Measurements from ENCODE around the gene RYR1.

The RYR1 gene

DNA sequence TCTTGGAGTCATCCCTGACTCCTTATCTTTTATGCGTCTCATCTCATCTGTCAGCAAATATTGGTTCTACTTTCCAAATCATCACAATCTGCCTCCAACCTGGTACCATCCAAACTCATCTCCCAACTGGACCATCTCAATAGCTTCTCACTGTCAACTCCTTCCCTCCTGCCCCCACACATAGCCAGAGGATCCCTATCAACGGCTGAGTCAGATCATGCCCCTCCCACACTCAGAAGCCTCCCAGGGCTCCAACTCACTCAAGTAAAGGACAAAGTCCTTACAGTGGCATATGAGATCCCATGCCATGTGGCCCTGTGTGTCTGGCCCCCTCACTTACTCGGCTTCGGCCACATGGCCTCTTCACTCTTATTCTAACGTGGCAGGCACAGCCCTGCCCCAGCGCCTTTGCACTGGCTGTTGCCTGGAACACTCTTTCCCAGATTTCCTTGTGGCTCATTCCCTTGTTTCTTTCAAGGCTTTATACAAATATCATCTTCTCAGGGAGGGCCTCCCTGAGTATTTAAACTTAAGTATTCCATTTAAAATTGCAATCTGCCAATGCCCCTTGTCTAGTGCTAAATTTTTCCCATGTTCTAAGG is 40.7 kb upstream of the RYR1 start:
- H3K4me2 ChIP-seq (ENCODE audit: low read depth, low read length, poor library complexity, severe bottlenecking): no peak overlapping the region
- no peaks in the 10 kb centered on the region for H4K20me1 ChIP-seq (ENCODE audit: insufficient read depth, low read length, poor library complexity, severe bottlenecking)
- no peaks in the 10 kb centered on the region for H3K9me2 ChIP-seq (replicated peaks; ENCODE audit: low read depth, low read length)
- TF ChIP-seq, protein P1, sequence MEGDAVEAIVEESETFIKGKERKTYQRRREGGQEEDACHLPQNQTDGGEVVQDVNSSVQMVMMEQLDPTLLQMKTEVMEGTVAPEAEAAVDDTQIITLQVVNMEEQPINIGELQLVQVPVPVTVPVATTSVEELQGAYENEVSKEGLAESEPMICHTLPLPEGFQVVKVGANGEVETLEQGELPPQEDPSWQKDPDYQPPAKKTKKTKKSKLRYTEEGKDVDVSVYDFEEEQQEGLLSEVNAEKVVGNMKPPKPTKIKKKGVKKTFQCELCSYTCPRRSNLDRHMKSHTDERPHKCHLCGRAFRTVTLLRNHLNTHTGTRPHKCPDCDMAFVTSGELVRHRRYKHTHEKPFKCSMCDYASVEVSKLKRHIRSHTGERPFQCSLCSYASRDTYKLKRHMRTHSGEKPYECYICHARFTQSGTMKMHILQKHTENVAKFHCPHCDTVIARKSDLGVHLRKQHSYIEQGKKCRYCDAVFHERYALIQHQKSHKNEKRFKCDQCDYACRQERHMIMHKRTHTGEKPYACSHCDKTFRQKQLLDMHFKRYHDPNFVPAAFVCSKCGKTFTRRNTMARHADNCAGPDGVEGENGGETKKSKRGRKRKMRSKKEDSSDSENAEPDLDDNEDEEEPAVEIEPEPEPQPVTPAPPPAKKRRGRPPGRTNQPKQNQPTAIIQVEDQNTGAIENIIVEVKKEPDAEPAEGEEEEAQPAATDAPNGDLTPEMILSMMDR (conservative IDR thresholded peaks at IDR 0.05; ENCODE audit: low read length): no peak
- no peak for TF ChIP-seq EZH2phosphoT487 (IDR thresholded peaks at IDR 0.05; ENCODE audit: borderline replicate concordance)
- no peaks in the 10 kb centered on the region for H3K36me3 ChIP-seq (ENCODE audit: insufficient read depth, low read length)
- no peaks in the 10 kb centered on the region for H3K79me2 ChIP-seq (ENCODE audit: insufficient read depth, low read length)
- H3K27me3 ChIP-seq (ENCODE audit: insufficient read depth, low read length, poor library complexity, severe bottlenecking): no peaks in the 10 kb centered on the region
- no peaks in the 10 kb centered on the region for H3F3A ChIP-seq (ENCODE audit: low read depth)
- H3K9ac ChIP-seq (ENCODE audit: low read depth, low read length, poor library complexity, severe bottlenecking): no peak overlapping the region
- H3K4me1 ChIP-seq (ENCODE audit: insufficient read depth, low read length, poor library complexity, severe bottlenecking): peaks cover 5% of the 10 kb centered on the region
- no peaks in the 10 kb centered on the region for H3K9me3 ChIP-seq (ENCODE audit: insufficient read depth, low read depth, low read length)
- H2AFZ ChIP-seq (ENCODE audit: low read length): no peak overlapping the region
- no peak overlapping the region for H3K4me3 ChIP-seq (ENCODE audit: low read length, poor library complexity, severe bottlenecking)

DNA sequence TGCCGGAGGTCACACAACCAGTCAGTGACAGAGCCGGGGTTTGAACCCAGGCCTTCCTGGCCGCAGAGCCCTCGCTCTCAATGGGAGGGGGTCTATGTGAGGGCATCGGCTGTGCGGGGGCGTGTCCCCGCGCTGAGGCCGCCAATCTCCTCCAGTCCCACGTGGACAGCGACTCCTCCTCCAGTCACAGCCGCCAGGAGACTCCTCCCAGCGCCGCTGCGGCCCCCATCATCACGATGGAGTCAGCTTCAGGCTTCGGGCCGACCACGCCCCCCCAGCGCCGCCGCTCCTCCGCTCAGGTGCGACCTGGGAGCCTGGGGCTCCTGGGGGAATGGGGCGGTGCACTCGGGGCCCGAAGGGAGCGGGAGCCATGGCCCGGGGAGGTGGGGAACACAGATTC is 39.0 kb upstream of the RYR1 start:
- Histone ChIP-seq H3F3A (ENCODE audit: low read depth) (no peaks in the 10 kb centered on the region), H4K20me1 (ENCODE audit: insufficient read depth, low read length, poor library complexity, severe bottlenecking) (no peaks in the 10 kb centered on the region), H3K9ac (ENCODE audit: low read depth, low read length, poor library complexity, severe bottlenecking) (no peak overlapping the region), H3K4me3 (ENCODE audit: low read length, poor library complexity, severe bottlenecking) (no peak overlapping the region), H3K36me3 (ENCODE audit: insufficient read depth, low read length) (no peaks in the 10 kb centered on the region), H3K27me3 (ENCODE audit: insufficient read depth, low read length, poor library complexity, severe bottlenecking) (no peaks in the 10 kb centered on the region), H3K9me2 (replicated peaks; ENCODE audit: low read depth, low read length) (no peaks in the 10 kb centered on the region), H2AFZ (ENCODE audit: low read length) (no peak overlapping the region), H3K4me2 (ENCODE audit: low read depth, low read length, poor library complexity, severe bottlenecking) (no peak overlapping the region), H3K4me1 (ENCODE audit: insufficient read depth, low read length, poor library complexity, severe bottlenecking) (no peaks in the 10 kb centered on the region), H3K9me3 (ENCODE audit: insufficient read depth, low read depth, low read length) (no peaks in the 10 kb centered on the region), H3K79me2 (ENCODE audit: insufficient read depth, low read length) (no peaks in the 10 kb centered on the region)
- no peak for TF ChIP-seq EZH2phosphoT487 (IDR thresholded peaks at IDR 0.05; ENCODE audit: borderline replicate concordance)
- TF ChIP-seq, protein P1 (conservative IDR thresholded peaks at IDR 0.05; ENCODE audit: low read length): no peak

DNA sequence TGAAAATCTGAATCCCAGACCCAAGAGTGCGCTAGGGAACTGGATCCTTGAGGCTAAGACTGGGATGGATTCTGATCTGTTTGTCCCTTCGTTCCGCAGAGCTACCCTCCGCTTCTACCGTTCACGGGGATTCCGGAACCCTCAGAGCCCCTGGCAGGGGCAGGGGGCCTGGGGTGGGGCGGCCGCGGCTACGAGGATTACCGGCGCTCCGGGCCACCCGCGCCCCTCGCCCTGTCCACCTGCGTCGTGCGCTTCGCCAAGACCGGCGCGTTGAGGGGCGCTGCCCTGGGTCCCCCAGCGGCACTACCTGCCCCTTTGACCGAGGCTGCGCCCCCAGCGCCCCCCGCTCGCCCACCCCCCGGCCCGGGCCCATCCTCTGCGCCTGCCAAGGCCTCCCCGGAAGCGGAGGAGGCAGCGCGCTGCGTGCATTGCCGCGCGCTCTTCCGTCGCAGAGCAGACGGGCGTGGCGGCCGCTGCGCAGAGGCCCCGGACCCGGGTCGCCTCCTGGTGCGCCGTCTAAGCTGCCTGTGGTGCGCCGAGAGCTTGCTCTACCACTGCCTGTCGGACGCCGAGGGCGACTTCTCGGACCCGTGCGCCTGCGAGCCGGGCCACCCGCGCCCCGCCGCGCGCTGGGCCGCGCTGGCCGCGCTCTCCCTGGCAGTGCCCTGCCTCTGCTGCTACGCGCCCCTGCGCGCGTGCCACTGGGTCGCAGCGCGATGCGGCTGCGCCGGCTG is 37.9 kb upstream of the RYR1 start:
- no peak overlapping the region for H2AFZ ChIP-seq (ENCODE audit: low read length)
- no peak overlapping the region for H3K4me2 ChIP-seq (ENCODE audit: low read depth, low read length, poor library complexity, severe bottlenecking)
- no peaks in the 10 kb centered on the region for H3F3A ChIP-seq (ENCODE audit: low read depth)
- TF ChIP-seq, protein P1 (conservative IDR thresholded peaks at IDR 0.05; ENCODE audit: low read length): no peak
- TF ChIP-seq EZH2phosphoT487 (IDR thresholded peaks at IDR 0.05; ENCODE audit: borderline replicate concordance): no peak
- no peak overlapping the region for H3K4me3 ChIP-seq (ENCODE audit: low read length, poor library complexity, severe bottlenecking)
- H4K20me1 ChIP-seq (ENCODE audit: insufficient read depth, low read length, poor library complexity, severe bottlenecking): no peaks in the 10 kb centered on the region
- no peaks in the 10 kb centered on the region for H3K4me1 ChIP-seq (ENCODE audit: insufficient read depth, low read length, poor library complexity, severe bottlenecking)
- no peaks in the 10 kb centered on the region for H3K79me2 ChIP-seq (ENCODE audit: insufficient read depth, low read length)
- no peaks in the 10 kb centered on the region for H3K27me3 ChIP-seq (ENCODE audit: insufficient read depth, low read length, poor library complexity, severe bottlenecking)
- H3K9ac ChIP-seq (ENCODE audit: low read depth, low read length, poor library complexity, severe bottlenecking): no peak overlapping the region
- H3K9me2 ChIP-seq (replicated peaks; ENCODE audit: low read depth, low read length): no peaks in the 10 kb centered on the region
- no peaks in the 10 kb centered on the region for H3K9me3 ChIP-seq (ENCODE audit: insufficient read depth, low read depth, low read length)
- no peaks in the 10 kb centered on the region for H3K36me3 ChIP-seq (ENCODE audit: insufficient read depth, low read length)

Measured in Loucy (cell line).